Vagina (tissue), 2 donors: Measurements from ENCODE around the gene CIITA.

ENCODE experiments used
- POLR2A ChIP-seq, 2 donors: fragments of 450-650 bp; IDR thresholded peaks; one replicate each; pipeline ENCODE4 v1.6.1; 2017; ENCODE audit warnings: antibody characterized with exemption in 2 of 2, mild to moderate bottlenecking in 2 of 2, moderate library complexity in 2 of 2
- POLR2AphosphoS5 ChIP-seq, 2 donors: sonication (generic); formaldehyde crosslinking; IDR thresholded peaks; one replicate each; pipeline ENCODE4 v1.9.0; 2017; ENCODE audit warnings: antibody characterized with exemption in 2 of 2, mild to moderate bottlenecking in 2 of 2, low read depth in 1 of 2; ENCODE audit not compliant: insufficient read depth in 1 of 2
- TF ChIP-seq, protein P1 (sequence below), 3 experiments: fragments of 450-650 bp in 2 of 3; fragments of 200-600 bp in 1 of 3; sonication (generic) in 1 of 3; IDR thresholded peaks; one replicate each; pipeline ENCODE4 v1.5.1; 2017 to 2019; ENCODE audit warnings: antibody characterized with exemption in 3 of 3, mild to moderate bottlenecking in 2 of 3, moderate library complexity in 2 of 3

DNA sequence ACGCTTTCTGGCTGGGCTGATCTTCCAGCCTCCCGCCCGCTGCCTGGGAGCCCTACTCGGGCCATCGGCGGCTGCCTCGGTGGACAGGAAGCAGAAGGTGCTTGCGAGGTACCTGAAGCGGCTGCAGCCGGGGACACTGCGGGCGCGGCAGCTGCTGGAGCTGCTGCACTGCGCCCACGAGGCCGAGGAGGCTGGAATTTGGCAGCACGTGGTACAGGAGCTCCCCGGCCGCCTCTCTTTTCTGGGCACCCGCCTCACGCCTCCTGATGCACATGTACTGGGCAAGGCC, 30.7 kb downstream of the CIITA start:
- TF ChIP-seq, protein P1, sequence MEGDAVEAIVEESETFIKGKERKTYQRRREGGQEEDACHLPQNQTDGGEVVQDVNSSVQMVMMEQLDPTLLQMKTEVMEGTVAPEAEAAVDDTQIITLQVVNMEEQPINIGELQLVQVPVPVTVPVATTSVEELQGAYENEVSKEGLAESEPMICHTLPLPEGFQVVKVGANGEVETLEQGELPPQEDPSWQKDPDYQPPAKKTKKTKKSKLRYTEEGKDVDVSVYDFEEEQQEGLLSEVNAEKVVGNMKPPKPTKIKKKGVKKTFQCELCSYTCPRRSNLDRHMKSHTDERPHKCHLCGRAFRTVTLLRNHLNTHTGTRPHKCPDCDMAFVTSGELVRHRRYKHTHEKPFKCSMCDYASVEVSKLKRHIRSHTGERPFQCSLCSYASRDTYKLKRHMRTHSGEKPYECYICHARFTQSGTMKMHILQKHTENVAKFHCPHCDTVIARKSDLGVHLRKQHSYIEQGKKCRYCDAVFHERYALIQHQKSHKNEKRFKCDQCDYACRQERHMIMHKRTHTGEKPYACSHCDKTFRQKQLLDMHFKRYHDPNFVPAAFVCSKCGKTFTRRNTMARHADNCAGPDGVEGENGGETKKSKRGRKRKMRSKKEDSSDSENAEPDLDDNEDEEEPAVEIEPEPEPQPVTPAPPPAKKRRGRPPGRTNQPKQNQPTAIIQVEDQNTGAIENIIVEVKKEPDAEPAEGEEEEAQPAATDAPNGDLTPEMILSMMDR (IDR thresholded peaks at IDR 0.05) = no peak
- TF ChIP-seq POLR2A (IDR thresholded peaks at IDR 0.05) = no peak
- TF ChIP-seq POLR2AphosphoS5 (IDR thresholded peaks at IDR 0.05; ENCODE audit: insufficient read depth in 1 of 2, low read depth in 1 of 2) = no peak
